GM12801 (cell line): ENCODE measurements around the gene RHOA.

Experiments used
- CTCF ChIP-seq: IDR thresholded peaks from one replicate; pipeline ENCODE4 v1.5.1; 2011; ENCODE audit warnings: control low read depth; ENCODE audit not compliant: insufficient read length; ENCODE audit errors: extremely low read depth

Gene RHOA

GRCh38 chr3:49316696-49317457 lies 94.9 kb downstream of the RHOA start:
- TF ChIP-seq CTCF, result no peak

- no peak for TF ChIP-seq CTCF
These were observed 97.7 kb downstream of the RHOA start for GRCh38 chr3:49313896-49314688.

DNA sequence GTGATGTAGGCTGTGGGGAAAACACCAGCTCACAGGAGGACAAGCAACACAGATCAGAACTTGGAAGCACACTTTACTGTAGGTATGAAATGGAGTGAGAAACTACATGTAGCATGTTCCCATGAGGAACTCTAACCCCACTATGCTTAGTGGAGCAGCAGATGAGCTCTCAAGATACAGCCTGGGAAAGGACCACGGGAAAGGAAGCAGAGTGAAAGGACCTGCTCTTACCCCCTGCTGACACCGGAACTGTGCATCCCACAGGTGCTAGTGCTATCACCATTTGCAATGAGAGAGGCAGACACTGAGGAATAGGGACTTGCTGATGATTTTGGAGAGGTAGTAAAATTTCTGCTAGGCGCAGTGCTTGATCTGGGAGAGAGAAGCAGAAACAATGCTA lies 100.5 kb downstream of the RHOA start:
- no peak for TF ChIP-seq CTCF

GRCh38 chr3:49310677-49311076 lies 101.1 kb downstream of the RHOA start:
- TF ChIP-seq CTCF, result no peak
